Measurements from ENCODE around the gene LIM2.

DNA sequence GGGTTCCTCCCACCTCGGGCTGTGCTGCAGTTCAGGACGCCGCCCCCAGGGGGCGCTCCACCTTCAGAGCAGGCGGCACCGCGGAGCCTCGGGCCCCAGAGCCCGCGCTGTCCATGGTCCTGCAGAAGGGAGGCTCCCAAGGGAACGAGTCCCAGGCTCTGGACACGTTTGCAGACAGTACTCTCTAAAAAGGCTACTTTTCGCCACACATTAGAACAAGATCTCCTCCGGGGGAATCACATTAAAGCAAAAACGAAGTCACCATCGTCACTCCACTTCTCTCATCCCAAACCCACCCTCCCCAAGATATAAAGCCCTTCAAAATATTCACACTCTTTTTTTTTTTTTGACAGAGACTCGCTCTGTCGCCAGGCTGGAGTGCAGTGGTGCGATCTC is 34.3 kb upstream of the LIM2 start:
- TF ChIP-seq CTBP1 (IDR thresholded peaks at IDR 0.05; ENCODE audit: borderline replicate concordance), result no peak
- TF ChIP-seq SP1 (IDR thresholded peaks at IDR 0.05), result no peak
- TF ChIP-seq FOXM1 (IDR thresholded peaks at IDR 0.05; ENCODE audit: borderline replicate concordance), result no peak
- no peak for TF ChIP-seq L3MBTL2 (conservative IDR thresholded peaks at IDR 0.05)

All from HEK293T (cell line).